ENCODE results near the gene PRPSAP1. TPM values are rescaled to one million over a fixed set of nuclear protein-coding genes. Genes with fewer than 3 reads are reported as not detected.

The PRPSAP1 gene
- total RNA-seq, 2 experiments from 2014 or later = 28.1 to 29.9 TPM

DNA sequence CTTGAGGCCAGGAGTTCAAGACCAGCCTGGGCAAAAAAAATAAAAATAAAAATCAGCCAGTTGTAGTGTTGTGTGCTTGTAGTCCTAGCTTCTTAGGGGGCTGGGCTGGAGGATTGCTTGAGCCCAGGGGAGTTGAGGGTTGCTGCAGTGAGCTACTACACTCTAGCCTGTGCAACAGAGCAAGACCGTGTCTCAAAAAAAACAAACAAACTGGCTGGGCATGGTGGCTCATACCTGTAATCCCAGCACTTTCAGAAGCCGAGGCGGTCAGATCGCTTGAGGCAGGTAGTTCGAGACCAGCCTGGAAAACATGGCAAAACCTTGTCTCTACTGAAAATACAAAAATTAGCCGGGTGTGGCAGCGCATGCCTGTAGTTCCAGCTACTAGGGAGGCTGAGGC is 93.5 kb downstream of the PRPSAP1 start:
- Mint-ChIP-seq H3K27ac (no peak overlapping the region), H3K36me3 (ENCODE audit: low read depth) (peaks cover 5% of the 10 kb centered on the region), H3K9me3 (peaks cover 3% of the 10 kb centered on the region), H3K4me3 (no peak overlapping the region), H3K27me3 (no peaks in the 10 kb centered on the region), H3K4me1 (ENCODE audit: low read depth) (peaks cover 52% of the 10 kb centered on the region)
- ChIA-PET CTCF (interaction anchor here (1.6 to 3.5 kb wide), 3 partner anchors 10 to 19 kb away, joined by 3 to 14 read pairs (median 12); no protein-coding TSS in a partner anchor), POLR2A (interaction anchor here (0.8 to 29.4 kb wide), 4 partner anchors 7 to 77 kb away, joined by 3 to 960 read pairs (median 830); partner anchors contain the start of genes RNF157 and UBALD2)
- TF ChIP-seq, protein P1, sequence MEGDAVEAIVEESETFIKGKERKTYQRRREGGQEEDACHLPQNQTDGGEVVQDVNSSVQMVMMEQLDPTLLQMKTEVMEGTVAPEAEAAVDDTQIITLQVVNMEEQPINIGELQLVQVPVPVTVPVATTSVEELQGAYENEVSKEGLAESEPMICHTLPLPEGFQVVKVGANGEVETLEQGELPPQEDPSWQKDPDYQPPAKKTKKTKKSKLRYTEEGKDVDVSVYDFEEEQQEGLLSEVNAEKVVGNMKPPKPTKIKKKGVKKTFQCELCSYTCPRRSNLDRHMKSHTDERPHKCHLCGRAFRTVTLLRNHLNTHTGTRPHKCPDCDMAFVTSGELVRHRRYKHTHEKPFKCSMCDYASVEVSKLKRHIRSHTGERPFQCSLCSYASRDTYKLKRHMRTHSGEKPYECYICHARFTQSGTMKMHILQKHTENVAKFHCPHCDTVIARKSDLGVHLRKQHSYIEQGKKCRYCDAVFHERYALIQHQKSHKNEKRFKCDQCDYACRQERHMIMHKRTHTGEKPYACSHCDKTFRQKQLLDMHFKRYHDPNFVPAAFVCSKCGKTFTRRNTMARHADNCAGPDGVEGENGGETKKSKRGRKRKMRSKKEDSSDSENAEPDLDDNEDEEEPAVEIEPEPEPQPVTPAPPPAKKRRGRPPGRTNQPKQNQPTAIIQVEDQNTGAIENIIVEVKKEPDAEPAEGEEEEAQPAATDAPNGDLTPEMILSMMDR (IDR thresholded peaks at IDR 0.05) = no peak
- intact Hi-C loops (cut with micrococcal nuclease) = no loop called here
- ATAC-seq (no peak), DNase-seq (no peak)

Other genes with a start within 250 kb of the PRPSAP1 start
- 10 to 100 TPM; 11.1 to 11.6 TPM for gene FOXJ1, start 212.7 kb downstream of the PRPSAP1 start, total RNA-seq
- 10 to 100 TPM; 37.2 to 44.5 TPM for gene RNF157, start 113.4 kb downstream of the PRPSAP1 start, total RNA-seq
- gene UBALD2, start 88.6 kb downstream of the PRPSAP1 start, total RNA-seq = 100 to 1,000 TPM; 267 to 270 TPM
- under 1 TPM; 0.49 to 0.52 TPM for gene QRICH2, start 45.6 kb downstream of the PRPSAP1 start, total RNA-seq
- 10 to 100 TPM; 15.7 to 17.7 TPM for gene SPHK1, start 30.7 kb upstream of the PRPSAP1 start, total RNA-seq
- 10 to 100 TPM; 36.8 to 39.5 TPM for gene UBE2O, start 99.2 kb upstream of the PRPSAP1 start, total RNA-seq
- gene AANAT, start 113.7 kb upstream of the PRPSAP1 start, total RNA-seq = under 1 TPM in 1 of 2 experiments, not detected in 1; 0.34 TPM
- 10 to 100 TPM; 19.9 to 20.4 TPM for gene RHBDF2, start 147.5 kb upstream of the PRPSAP1 start, total RNA-seq
- under 1 TPM in 1 of 2 experiments, not detected in 1; 0.23 TPM for gene CYGB, start 183.8 kb upstream of the PRPSAP1 start, total RNA-seq
- gene PRCD, start 186.1 kb upstream of the PRPSAP1 start, total RNA-seq = not detected
- gene ST6GALNAC2, start 231.9 kb upstream of the PRPSAP1 start, total RNA-seq = not detected

Measured in activated CD8-positive, alpha-beta T cell treated with anti-CD3 and anti-CD28 coated beads for 36 hours (primary cell).